K562 (cell line): ENCODE measurements around the gene ELMO3. TPM values are rescaled to one million over a fixed set of nuclear protein-coding genes. Genes with fewer than 3 reads are reported as not detected.
A peak's percentile ranks its signal among the peaks of the same experiment; 100 is the strongest.

Experiments used
- ETS1 ChIP-seq: conservative IDR thresholded peaks from 2 replicates; pipeline ENCODE4 v1.6.1; 2011; ENCODE audit warnings: low read depth, mild to moderate bottlenecking, low read length; ENCODE audit not compliant: control insufficient read depth
- KLF13 ChIP-seq: fragments of 450-650 bp; IDR thresholded peaks from 2 replicates; pipeline ENCODE4 v1.6.1; 2016; ENCODE audit warnings: missing genetic modification characterization, low read depth, mild to moderate bottlenecking, missing compliant biosample characterization, moderate library complexity, borderline replicate concordance
- MECOM ChIP-seq: fragments of 250-450 bp; sonication (Bioruptor Pico); IDR thresholded peaks from 2 replicates; pipeline ENCODE4 v1.8.0; 2022; ENCODE audit warnings: inconsistent platforms
- MNT ChIP-seq, 2 experiments: fragments of 450-650 bp; conservative IDR thresholded peaks; 2 replicates each; pipeline ENCODE4 v1.6.1; 2017; ENCODE audit warnings: mild to moderate bottlenecking in 2 of 2, moderate library complexity in 2 of 2
- REST ChIP-seq, 2 experiments: fragments of 450-650 bp; formaldehyde crosslinking in 1 of 2; IDR thresholded peaks; 2 replicates each; pipeline versions ENCODE4 v1.4.0 to v1.6.1; 2014 to 2020; ENCODE audit warnings: mild to moderate bottlenecking in 2 of 2, borderline replicate concordance in 1 of 2, low read depth in 1 of 2
- SMAD3 ChIP-seq: fragments of 450-650 bp; formaldehyde crosslinking; conservative IDR thresholded peaks from 2 replicates; pipeline ENCODE4 v1.4.0; 2020; ENCODE audit warnings: mild to moderate bottlenecking
- ZNF274 ChIP-seq: IDR thresholded peaks from 2 replicates; pipeline ENCODE4 v1.6.1; 2011; ENCODE audit warnings: low read depth, mild to moderate bottlenecking, low read length, moderate library complexity, borderline replicate concordance
- ZNF395 ChIP-seq: fragments of 200-800 bp; sonication (Bioruptor generic); IDR thresholded peaks from 2 replicates; pipeline ENCODE4 v1.6.1; 2017; ENCODE audit warnings: missing genetic modification characterization, missing compliant biosample characterization
- ZNF512 ChIP-seq: IDR thresholded peaks from 2 replicates; pipeline ENCODE4 v1.6.1; 2016; ENCODE audit warnings: missing genetic modification characterization, missing compliant biosample characterization
- ZSCAN32 ChIP-seq: fragments of 450-650 bp; formaldehyde crosslinking; IDR thresholded peaks from 2 replicates; pipeline ENCODE4 v1.4.0; 2020; ENCODE audit warnings: mild to moderate bottlenecking, moderate library complexity
- polyA plus RNA-seq, 8 experiments: library from polyadenylated mRNA; depleted of rRNA in 4 of 8; stranded (reverse) in 5 of 8; unstranded in 3 of 8; fragments of >200 nt; fragmentation: Nextera tagmentation in 2 of 8; fragmentation: Illumina TruSeq in 1 of 8; extraction: Ambion mirVana in 2 of 8; extraction: Trizol in 1 of 8; gene quantifications; 2 replicates each; pipeline versions ENCODE4 v1.2.1 to v1.2.3, GENCODE V29; 2011 to 2014; ENCODE audit warnings: inconsistent platforms in 1 of 8, missing spikeins in 1 of 8
- total RNA-seq, 7 experiments: library from RNA; depleted of rRNA in 6 of 7; stranded (reverse); fragments of >200 nt in 6 of 7; fragmentation: Illumina TruSeq in 2 of 7; extraction: Trizol in 2 of 7; gene quantifications; 2 replicates each; pipeline versions ENCODE4 v1.2.1 to v1.2.3, GENCODE V29; 2011 to 2021; ENCODE audit warnings: low replicate concordance in 1 of 7

Gene ELMO3
- total and polyA plus RNA-seq, 9 of the 15 experiments (the other 6 are each of a cell fraction or from before 2014, with no cell fraction given) = 0.04 to 5.1 (median 1.5) TPM

- TF ChIP-seq REST (IDR thresholded peaks at IDR 0.05; ENCODE audit: borderline replicate concordance) = peak; percentile 57
- TF ChIP-seq REST (CRISPR knock-in tag; IDR thresholded peaks at IDR 0.05; ENCODE audit: low read depth) = no peak
- peak; percentile 79 for TF ChIP-seq ZNF395 (CRISPR knock-in tag)
- no peak for TF ChIP-seq ZNF512 (tag)
- no peak for TF ChIP-seq ZSCAN32
- TF ChIP-seq MNT (conservative IDR thresholded peaks at IDR 0.05) = peak; percentile 73 to 89
- TF ChIP-seq ZNF274 = no peak
- no peak for TF ChIP-seq SMAD3 (CRISPR knock-in tag)
- no peak for TF ChIP-seq ETS1
- TF ChIP-seq MECOM (CRISPR knock-in tag) = no peak
- TF ChIP-seq KLF13 (tag) = peak; percentile 79; the same call in 1 of the 2 replicates
Measured at GRCh38 chr16:67183627-67184452, 15.1 kb upstream of the ELMO3 start, which contains the start of gene MATCAP1 (continued).
